Measurements from ENCODE around the gene HHIPL2. TPM values are rescaled to one million over a fixed set of nuclear protein-coding genes. Genes with fewer than 3 reads are reported as not detected.

The HHIPL2 gene
- total and polyA plus RNA-seq, 3 donors from 2014 or later, result 5.9 to 16.2 (median 6.0) TPM

DNA sequence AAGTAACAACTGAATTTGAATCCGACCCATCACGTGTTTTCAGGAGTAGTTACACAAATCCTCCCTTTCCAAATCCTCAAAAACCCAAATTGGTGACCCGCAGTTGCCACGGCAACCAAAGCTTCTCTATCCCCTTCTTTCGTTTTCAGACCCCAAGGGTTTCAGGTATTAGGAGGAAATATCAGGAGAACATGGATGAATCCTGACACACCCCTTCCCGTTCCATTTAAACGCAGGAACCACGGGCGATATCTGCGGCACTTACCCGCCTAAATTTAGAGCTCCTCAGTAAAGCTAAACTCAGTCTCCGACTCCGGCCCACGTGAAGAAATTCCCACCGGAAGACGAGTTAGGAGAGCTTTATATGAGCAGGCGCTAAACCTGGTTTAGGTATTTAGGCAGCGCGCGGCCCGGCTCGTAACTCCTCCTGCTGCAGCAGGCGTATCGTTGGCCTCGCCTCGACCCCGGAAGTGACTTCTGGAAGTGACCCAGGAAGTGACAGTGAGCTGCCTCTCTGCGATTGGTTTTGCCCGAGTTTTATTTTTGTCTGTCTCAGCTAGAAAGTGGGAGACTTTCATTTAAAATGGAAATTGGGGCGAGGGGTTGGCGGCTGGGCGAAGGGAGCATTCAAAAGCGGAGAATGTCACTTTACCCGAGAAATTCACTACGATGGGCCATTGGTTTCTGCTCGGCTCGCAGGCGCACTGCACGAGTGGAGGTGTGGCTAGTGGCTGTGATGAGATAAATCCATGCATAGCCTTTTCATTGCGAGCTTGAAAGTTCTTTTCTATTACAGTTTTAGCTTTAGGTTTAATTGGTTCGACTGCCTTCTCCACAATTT, 41.8 kb upstream of the HHIPL2 start, which contains the start of gene TAF1A:
Gene TAF1A (minus strand): TSS at position 472 of the 841 bp plus-strand sequence.
- TF ChIP-seq POLR2A (IDR thresholded peaks at IDR 0.05), result no peak
- TF ChIP-seq, protein P1, sequence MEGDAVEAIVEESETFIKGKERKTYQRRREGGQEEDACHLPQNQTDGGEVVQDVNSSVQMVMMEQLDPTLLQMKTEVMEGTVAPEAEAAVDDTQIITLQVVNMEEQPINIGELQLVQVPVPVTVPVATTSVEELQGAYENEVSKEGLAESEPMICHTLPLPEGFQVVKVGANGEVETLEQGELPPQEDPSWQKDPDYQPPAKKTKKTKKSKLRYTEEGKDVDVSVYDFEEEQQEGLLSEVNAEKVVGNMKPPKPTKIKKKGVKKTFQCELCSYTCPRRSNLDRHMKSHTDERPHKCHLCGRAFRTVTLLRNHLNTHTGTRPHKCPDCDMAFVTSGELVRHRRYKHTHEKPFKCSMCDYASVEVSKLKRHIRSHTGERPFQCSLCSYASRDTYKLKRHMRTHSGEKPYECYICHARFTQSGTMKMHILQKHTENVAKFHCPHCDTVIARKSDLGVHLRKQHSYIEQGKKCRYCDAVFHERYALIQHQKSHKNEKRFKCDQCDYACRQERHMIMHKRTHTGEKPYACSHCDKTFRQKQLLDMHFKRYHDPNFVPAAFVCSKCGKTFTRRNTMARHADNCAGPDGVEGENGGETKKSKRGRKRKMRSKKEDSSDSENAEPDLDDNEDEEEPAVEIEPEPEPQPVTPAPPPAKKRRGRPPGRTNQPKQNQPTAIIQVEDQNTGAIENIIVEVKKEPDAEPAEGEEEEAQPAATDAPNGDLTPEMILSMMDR (IDR thresholded peaks at IDR 0.05), result no peak
- no peaks in the 10 kb centered on the region for H3K9me3 ChIP-seq
- peak within 1 kb of the TSS; percentile 59 to 81 for H3K27ac ChIP-seq
- H3K36me3 ChIP-seq (ENCODE audit: low read depth, missing control alignments), result no peaks in the 10 kb centered on the region
- peak; percentile 95 for DNase-seq
- WGBS, 2 donors, result 0 to 1% methylated on average over 34 to 41 of the region's 41 CpGs
- H3K27me3 ChIP-seq, result no peaks in the 10 kb centered on the region
- intact Hi-C loops (cut with DNase I; ENCODE audit: low total_unique reads), result no loop called here
- H3K4me3 ChIP-seq, result peak within 1 kb of the TSS; percentile 68 to 75
- peaks cover 20% of the 10 kb centered on the region for H3K4me1 ChIP-seq

DNA sequence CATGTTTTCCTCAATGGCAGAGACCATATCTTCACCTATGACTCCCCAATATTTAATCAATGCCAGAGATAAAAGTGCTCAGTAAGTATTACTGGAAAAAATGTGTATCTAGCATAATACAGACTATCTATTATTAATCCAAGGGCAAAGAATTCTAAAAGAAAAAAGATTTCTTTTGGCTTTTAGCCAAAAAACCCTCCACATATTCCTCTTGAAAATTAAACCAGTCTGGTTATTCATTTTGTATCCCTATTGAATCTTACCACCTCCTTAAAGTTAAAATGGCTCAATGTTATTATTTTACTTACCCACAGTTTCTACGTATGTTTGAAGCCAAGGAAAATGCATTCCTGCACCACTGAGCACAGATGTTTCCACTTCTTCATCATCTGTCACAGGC, 40.2 kb upstream of the HHIPL2 start:
- TF ChIP-seq POLR2A (IDR thresholded peaks at IDR 0.05), result no peak
- TF ChIP-seq, protein P1 (IDR thresholded peaks at IDR 0.05), result no peak
- DNase-seq, result no peak
- Histone ChIP-seq H3K27ac (no peak overlapping the region), H3K4me1 (peaks cover 28% of the 10 kb centered on the region), H3K27me3 (no peaks in the 10 kb centered on the region), H3K4me3 (no peak overlapping the region), H3K9me3 (no peaks in the 10 kb centered on the region), H3K36me3 (ENCODE audit: low read depth, missing control alignments) (no peaks in the 10 kb centered on the region)
- WGBS, 2 donors, result 79 to 88% methylated on average over 1 of the region's 1 CpG
- intact Hi-C loops (cut with DNase I; ENCODE audit: low total_unique reads), result no loop called here

DNA sequence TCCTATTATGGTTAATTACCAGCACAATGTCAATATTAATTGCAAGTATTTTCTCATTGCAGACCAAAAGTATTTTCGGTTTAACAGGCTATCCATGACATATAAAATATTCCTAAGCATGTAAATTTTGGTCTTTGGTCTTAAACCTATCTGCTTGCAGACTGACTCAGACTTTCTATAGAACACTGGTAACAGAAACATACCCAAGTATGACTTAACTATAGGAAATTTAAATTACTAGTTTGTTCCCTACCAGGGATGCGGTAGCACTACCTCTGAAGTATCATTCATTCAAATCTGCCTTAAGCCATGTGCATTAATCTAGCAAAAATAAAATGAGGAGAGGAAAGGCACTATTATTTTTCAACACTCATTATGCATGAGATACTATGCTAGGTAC, 38.9 kb upstream of the HHIPL2 start:
- DNase-seq, result no peak
- Histone ChIP-seq H3K9me3 (no peaks in the 10 kb centered on the region), H3K4me1 (peaks cover 28% of the 10 kb centered on the region), H3K4me3 (no peak overlapping the region), H3K27ac (no peak overlapping the region), H3K36me3 (ENCODE audit: low read depth, missing control alignments) (no peaks in the 10 kb centered on the region), H3K27me3 (no peaks in the 10 kb centered on the region)
- TF ChIP-seq, protein P1 (IDR thresholded peaks at IDR 0.05), result no peak
- TF ChIP-seq POLR2A (IDR thresholded peaks at IDR 0.05), result no peak
- WGBS, 2 donors, result 94 to 98% methylated on average over 2 of the region's 2 CpGs
- intact Hi-C loops (cut with DNase I; ENCODE audit: low total_unique reads), result no loop called here

DNA sequence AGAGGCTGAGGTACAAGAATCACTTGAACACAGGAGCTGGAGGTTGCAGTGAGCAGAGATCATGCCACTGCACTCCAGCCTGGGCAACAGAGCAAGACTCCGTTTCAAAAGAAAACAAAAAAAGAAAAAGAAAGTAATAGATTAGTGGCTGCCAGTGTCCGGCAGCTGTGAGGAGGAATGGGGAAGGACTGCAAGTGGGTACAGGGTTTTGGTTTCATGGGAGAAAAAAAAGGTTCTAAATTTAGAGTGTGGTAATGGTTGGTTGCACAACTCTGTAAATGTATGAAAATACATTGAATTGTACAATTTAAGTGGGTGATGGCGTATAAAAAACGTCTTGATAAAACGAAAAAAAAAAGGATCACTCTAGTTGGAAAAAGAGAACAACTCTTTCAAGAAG, 35.2 kb upstream of the HHIPL2 start:
- no peaks in the 10 kb centered on the region for H3K27me3 ChIP-seq
- H3K4me1 ChIP-seq, result peaks cover 17% of the 10 kb centered on the region
- intact Hi-C loops (cut with DNase I; ENCODE audit: low total_unique reads), result no loop called here
- TF ChIP-seq, protein P1 (IDR thresholded peaks at IDR 0.05), result no peak
- TF ChIP-seq POLR2A (IDR thresholded peaks at IDR 0.05), result no peak
- H3K4me3 ChIP-seq, result no peak overlapping the region
- 87 to 89% methylated on average over 5 of the region's 5 CpGs for WGBS, 2 donors
- no peaks in the 10 kb centered on the region for H3K9me3 ChIP-seq
- DNase-seq, result no peak
- peak overlapping the region in 1 of 2 donors; percentile 31 for H3K27ac ChIP-seq
- no peaks in the 10 kb centered on the region for H3K36me3 ChIP-seq (ENCODE audit: low read depth, missing control alignments)
